Gastroesophageal sphincter (tissue), 3 donors: ENCODE results near the gene XPA.

Experiments
- EP300 ChIP-seq: sonication (generic); formaldehyde crosslinking; IDR thresholded peaks from one replicate; pipeline ENCODE4 v1.6.1; 2017; ENCODE audit warnings: antibody characterized with exemption, mild to moderate bottlenecking
- POLR2A ChIP-seq, 2 donors: fragments of 450-650 bp; IDR thresholded peaks; one replicate each; pipeline ENCODE4 v1.6.1; 2017; ENCODE audit warnings: antibody characterized with exemption in 2 of 2, mild to moderate bottlenecking in 2 of 2, moderate library complexity in 1 of 2
- POLR2AphosphoS5 ChIP-seq: sonication (generic); formaldehyde crosslinking; IDR thresholded peaks from one replicate; pipeline ENCODE4 v1.6.1; 2017; ENCODE audit warnings: antibody characterized with exemption
- TF ChIP-seq, protein P1 (sequence below), 4 experiments: fragments of 200-600 bp in 2 of 4; fragments of 450-650 bp in 2 of 4; sonication (generic) in 1 of 4; IDR thresholded peaks; one replicate each; pipeline ENCODE4 v1.5.1; 2017 to 2019; ENCODE audit warnings: antibody characterized with exemption in 4 of 4, mild to moderate bottlenecking in 2 of 4, moderate library complexity in 2 of 4

DNA sequence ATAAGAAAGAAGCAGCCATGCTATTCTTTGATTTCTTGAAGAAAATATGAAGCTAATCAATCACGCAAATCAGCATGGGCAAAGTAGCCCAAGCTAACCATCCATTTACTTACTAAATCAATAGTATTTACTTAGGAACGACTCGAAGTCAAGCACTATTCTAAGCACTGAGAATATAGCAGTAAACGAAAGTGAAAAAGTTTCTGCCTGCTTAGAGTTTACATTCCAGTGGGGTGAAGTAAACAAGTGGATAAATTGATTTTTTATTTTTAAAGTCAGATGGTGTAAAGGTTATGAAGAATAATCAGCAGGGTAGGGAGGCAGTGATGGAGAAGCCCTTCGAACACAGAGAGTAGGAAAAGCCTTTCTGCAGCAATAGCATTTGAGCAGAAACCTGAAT is 69.5 kb downstream of the XPA start:
- TF ChIP-seq, protein P1, sequence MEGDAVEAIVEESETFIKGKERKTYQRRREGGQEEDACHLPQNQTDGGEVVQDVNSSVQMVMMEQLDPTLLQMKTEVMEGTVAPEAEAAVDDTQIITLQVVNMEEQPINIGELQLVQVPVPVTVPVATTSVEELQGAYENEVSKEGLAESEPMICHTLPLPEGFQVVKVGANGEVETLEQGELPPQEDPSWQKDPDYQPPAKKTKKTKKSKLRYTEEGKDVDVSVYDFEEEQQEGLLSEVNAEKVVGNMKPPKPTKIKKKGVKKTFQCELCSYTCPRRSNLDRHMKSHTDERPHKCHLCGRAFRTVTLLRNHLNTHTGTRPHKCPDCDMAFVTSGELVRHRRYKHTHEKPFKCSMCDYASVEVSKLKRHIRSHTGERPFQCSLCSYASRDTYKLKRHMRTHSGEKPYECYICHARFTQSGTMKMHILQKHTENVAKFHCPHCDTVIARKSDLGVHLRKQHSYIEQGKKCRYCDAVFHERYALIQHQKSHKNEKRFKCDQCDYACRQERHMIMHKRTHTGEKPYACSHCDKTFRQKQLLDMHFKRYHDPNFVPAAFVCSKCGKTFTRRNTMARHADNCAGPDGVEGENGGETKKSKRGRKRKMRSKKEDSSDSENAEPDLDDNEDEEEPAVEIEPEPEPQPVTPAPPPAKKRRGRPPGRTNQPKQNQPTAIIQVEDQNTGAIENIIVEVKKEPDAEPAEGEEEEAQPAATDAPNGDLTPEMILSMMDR (IDR thresholded peaks at IDR 0.05) = no peak
- TF ChIP-seq POLR2A (IDR thresholded peaks at IDR 0.05) (no peak), EP300 (no peak), POLR2AphosphoS5 (no peak)
